Heart left ventricle (tissue), 16 donors: Measurements from ENCODE around the gene GNB5. TPM values are rescaled to one million over a fixed set of nuclear protein-coding genes. Genes with fewer than 3 reads are reported as not detected.
A peak's percentile ranks its signal among the peaks of the same experiment; 100 is the strongest.

Experiments used
- ATAC-seq, 4 donors: fragments of 200-7000 bp; cut with Tn5 transposase; one replicate each; pipeline ENCODE4 v1.9.1; 2020 to 2022; ENCODE audit warnings: moderate library complexity in 4 of 4, mild to moderate bottlenecking in 3 of 4, moderate number of reproducible peaks in 1 of 4
- DNase-seq, 5 donors: peaks; one replicate each; pipeline ENCODE4 v3.0.0-alpha.2; 2020
- H3K27ac ChIP-seq, 12 donors: fragments of 200-600 bp; sonication (generic) in 4 of 12; one replicate each; pipeline versions ENCODE4 v1.5.0 to v1.8.0; 2016 to 2022; ENCODE audit warnings: mild to moderate bottlenecking in 2 of 12
- H3K27me3 ChIP-seq, 9 donors: fragments of 200-600 bp; sonication (generic) in 2 of 9; one replicate each; pipeline versions ENCODE4 v1.5.1 to v1.8.0; 2016 to 2022; ENCODE audit warnings: mild to moderate bottlenecking in 3 of 9
- H3K36me3 ChIP-seq, 9 donors: fragments of 200-600 bp; sonication (generic) in 2 of 9; one replicate each; pipeline versions ENCODE4 v1.5.0 to v1.8.0; 2018 to 2022; ENCODE audit warnings: mild to moderate bottlenecking in 2 of 9
- H3K4me1 ChIP-seq, 12 donors: fragments of 200-600 bp; sonication (generic) in 4 of 12; one replicate each; pipeline versions ENCODE4 v1.5.0 to v1.8.0; 2016 to 2022; ENCODE audit warnings: mild to moderate bottlenecking in 3 of 12
- H3K4me3 ChIP-seq, 12 donors: fragments of 200-600 bp; sonication (generic) in 4 of 12; one replicate each; pipeline versions ENCODE4 v1.5.0 to v1.8.0; 2017 to 2022; ENCODE audit warnings: mild to moderate bottlenecking in 9 of 12, moderate library complexity in 4 of 12
- H3K9me3 ChIP-seq, 12 donors: fragments of 200-600 bp; sonication (generic) in 4 of 12; one replicate each; pipeline versions ENCODE4 v1.5.0 to v1.8.0; 2016 to 2022; ENCODE audit warnings: mild to moderate bottlenecking in 1 of 12
- POLR2A ChIP-seq, 2 donors: fragments of 450-650 bp; IDR thresholded peaks; one replicate each; pipeline ENCODE4 v1.6.1; 2017; ENCODE audit warnings: antibody characterized with exemption in 2 of 2, mild to moderate bottlenecking in 2 of 2, moderate library complexity in 2 of 2
- WGBS, 4 donors: extraction: QIAGEN DNeasy Blood & Tissue Kit in 2 of 4; methylation state at CpG; one replicate each; pipeline versions ENCODE4 v1.1.5 to v1.1.7; 2013 to 2018; 5-methylcytosine and 5-hydroxymethylcytosine counted together
- intact Hi-C, 10 donors: fragments of 100-400 bp; cut with DNase I; formaldehyde crosslinking; loops; one replicate each; pipeline versions ENCODE4 v1.11.1 to v1.14.2; 2022
- polyA plus RNA-seq, 2 donors: library from polyadenylated mRNA; stranded (reverse); fragments of 200-250 nt; gene quantifications; one replicate each; pipeline ENCODE4 v1.2.3, GENCODE V29; 2013
- total RNA-seq, 9 donors: library from RNA; depleted of rRNA in 2 of 9; stranded (reverse); fragments of >200 nt in 2 of 9; fragmentation: NEBNext Ultra II Directional in 3 of 9; extraction: Animal tissue kit (Norgen Biotek cat#: 25700) in 3 of 9; gene quantifications; one replicate each; pipeline versions ENCODE4 v1.1.0 to v1.2.4, GENCODE V29; 2016 to 2023
- TF ChIP-seq, protein P1 (sequence below), 12 donors: fragments of 200-600 bp; sonication (generic) in 4 of 12; IDR thresholded peaks; one replicate each; pipeline versions ENCODE4 v1.5.0 to v1.8.0; 2018 to 2022; ENCODE audit warnings: antibody characterized with exemption in 12 of 12, mild to moderate bottlenecking in 5 of 12
- donor health status: ischemic (EF 13 %, LVEDD 7.1; RV severe dilation, severe dysfunction).
- donor health status: healthy with polysubstance abuse.
- donor health status: DM: no; HTN: yes; CAD: no.
- donor health status: DM: no; HTN: no; CAD: no.
- donor health status: ischemic (EF 25% LVEDD 6.9; RV normal size, moderate dysfunction).
- donor health status: ischemic (EF 25% LVEDD 5.7; RV mildly dilated, moderate dysfunction).
- donor health status: healthy.
- donor health status: DM: yes; HTN: yes; CAD: no.
- donor health status: ischemic (EF 35%, LVEDD 5.7; RV mildly dilated, moderate dysfunction).
- donor health status: nonischemic (EF 11% LVEDD 7.7; RV severe dilation, severe dysfunction).
- donor health status: DM: yes; HTN: yes; CAD: no.
- donor health status: PGD.
- donor health status: ischemic (EF 29% LVEDD 5.4; RV normal size, mild dysfunction).
- donor health status: nonischemic (EF 23%, LVEDD 6.1; RV moderate dilation, normal function).

The GNB5 gene
- total and polyA plus RNA-seq, 11 donors, result 4.2 to 12.4 (median 7.7) TPM

- H3K27me3 ChIP-seq, result peaks cover 0 to 10% (median 0%) of the 10 kb centered on the region in 9 donors
- peaks cover 0 to 10% (median 0%) of the 10 kb centered on the region in 12 donors for H3K4me1 ChIP-seq
- no peak overlapping the region for H3K27ac ChIP-seq
- DNase-seq (no peak), ATAC-seq (no peak)
- H3K36me3 ChIP-seq, result no peaks in the 10 kb centered on the region
- WGBS, 4 donors, result 63 to 78% (median 75%) methylated on average over 5 of the region's 5 CpGs
- intact Hi-C loops, result no loop called here
- H3K9me3 ChIP-seq, result no peaks in the 10 kb centered on the region
- H3K4me3 ChIP-seq, result no peak overlapping the region
- no peak for TF ChIP-seq POLR2A (IDR thresholded peaks at IDR 0.05)
- TF ChIP-seq, protein P1, sequence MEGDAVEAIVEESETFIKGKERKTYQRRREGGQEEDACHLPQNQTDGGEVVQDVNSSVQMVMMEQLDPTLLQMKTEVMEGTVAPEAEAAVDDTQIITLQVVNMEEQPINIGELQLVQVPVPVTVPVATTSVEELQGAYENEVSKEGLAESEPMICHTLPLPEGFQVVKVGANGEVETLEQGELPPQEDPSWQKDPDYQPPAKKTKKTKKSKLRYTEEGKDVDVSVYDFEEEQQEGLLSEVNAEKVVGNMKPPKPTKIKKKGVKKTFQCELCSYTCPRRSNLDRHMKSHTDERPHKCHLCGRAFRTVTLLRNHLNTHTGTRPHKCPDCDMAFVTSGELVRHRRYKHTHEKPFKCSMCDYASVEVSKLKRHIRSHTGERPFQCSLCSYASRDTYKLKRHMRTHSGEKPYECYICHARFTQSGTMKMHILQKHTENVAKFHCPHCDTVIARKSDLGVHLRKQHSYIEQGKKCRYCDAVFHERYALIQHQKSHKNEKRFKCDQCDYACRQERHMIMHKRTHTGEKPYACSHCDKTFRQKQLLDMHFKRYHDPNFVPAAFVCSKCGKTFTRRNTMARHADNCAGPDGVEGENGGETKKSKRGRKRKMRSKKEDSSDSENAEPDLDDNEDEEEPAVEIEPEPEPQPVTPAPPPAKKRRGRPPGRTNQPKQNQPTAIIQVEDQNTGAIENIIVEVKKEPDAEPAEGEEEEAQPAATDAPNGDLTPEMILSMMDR (IDR thresholded peaks at IDR 0.05), result no peak
These were observed 86.6 kb downstream of the GNB5 start for GRCh38 chr15:52104532-52105004.

GRCh38 chr15:52103217-52104207 lies 87.7 kb downstream of the GNB5 start:
- peaks cover 0 to 4% (median 0%) of the 10 kb centered on the region in 9 donors for H3K27me3 ChIP-seq
- DNase-seq (peak in 1 of 5 donors; percentile 60), ATAC-seq (peak in 2 of 4 donors; percentile 65 to 79)
- TF ChIP-seq, protein P1 (IDR thresholded peaks at IDR 0.05), result no peak
- no peak for TF ChIP-seq POLR2A (IDR thresholded peaks at IDR 0.05)
- H3K4me1 ChIP-seq, result peaks cover 0 to 10% (median 0%) of the 10 kb centered on the region in 12 donors
- H3K9me3 ChIP-seq, result no peaks in the 10 kb centered on the region
- H3K36me3 ChIP-seq, result no peaks in the 10 kb centered on the region
- no peak overlapping the region for H3K4me3 ChIP-seq
- WGBS, 4 donors, result 74 to 82% (median 75%) methylated on average over 5 of the region's 5 CpGs
- H3K27ac ChIP-seq, result no peak overlapping the region
- intact Hi-C loops, result no loop called here

DNA sequence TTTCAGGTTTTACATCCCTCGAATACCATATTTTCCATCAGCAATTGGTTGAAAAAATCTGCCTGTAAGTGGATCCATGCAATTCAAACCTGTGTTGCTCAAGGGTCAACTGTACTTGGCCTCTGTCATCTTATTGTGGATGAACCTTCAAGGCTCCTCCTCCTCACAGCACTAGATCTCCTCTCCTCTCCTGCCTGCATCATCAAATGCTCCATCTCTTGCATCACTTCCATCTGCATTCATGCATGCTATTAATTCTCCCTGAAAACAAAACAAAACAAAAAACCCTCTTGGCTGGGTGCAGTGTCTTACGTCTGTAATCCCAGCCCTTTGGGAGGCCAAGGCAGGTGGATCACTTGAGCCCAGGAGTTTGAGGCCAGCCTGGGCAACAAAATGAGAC lies 88.7 kb downstream of the GNB5 start:
- no peaks in the 10 kb centered on the region for H3K27me3 ChIP-seq
- no peak overlapping the region for H3K27ac ChIP-seq
- 84 to 91% (median 87%) methylated on average over 2 of the region's 2 CpGs for WGBS, 4 donors
- intact Hi-C loops, result no loop called here
- TF ChIP-seq, protein P1 (IDR thresholded peaks at IDR 0.05), result no peak
- no peak for TF ChIP-seq POLR2A (IDR thresholded peaks at IDR 0.05)
- DNase-seq (no peak), ATAC-seq (no peak)
- no peak overlapping the region for H3K4me3 ChIP-seq
- peaks cover 0 to 14% (median 0%) of the 10 kb centered on the region in 12 donors for H3K4me1 ChIP-seq
- H3K36me3 ChIP-seq, result no peaks in the 10 kb centered on the region
- H3K9me3 ChIP-seq, result no peaks in the 10 kb centered on the region
